ENCODE measurements around the gene DGKQ.

DNA sequence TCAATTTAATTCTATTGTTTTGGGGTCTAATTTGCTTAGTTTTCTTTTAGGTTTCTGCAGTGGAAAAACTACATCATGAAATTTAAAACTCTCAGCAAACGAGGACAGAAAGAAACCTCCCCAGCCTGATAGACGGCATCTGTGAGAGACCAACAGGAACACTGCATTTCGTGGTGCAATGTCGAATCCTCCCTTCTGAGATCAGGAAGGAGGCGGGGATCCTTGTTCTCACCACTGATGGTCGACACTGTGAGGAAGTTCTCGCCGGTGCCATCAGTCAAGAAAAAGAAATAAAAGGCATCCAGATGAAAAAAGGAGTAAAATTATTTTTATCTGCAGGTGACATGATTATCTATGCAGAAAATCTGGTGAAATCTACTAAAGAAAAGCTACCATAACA lies 57.8 kb downstream of the DGKQ start:
- TF ChIP-seq POLR2A (IDR thresholded peaks at IDR 0.05; ENCODE audit: low read depth, low read length) (no peak), POLR2AphosphoS5 (IDR thresholded peaks at IDR 0.05; ENCODE audit: low read depth, low read length) (no peak), TAF1 (IDR thresholded peaks at IDR 0.05; ENCODE audit: low read depth, low read length) (no peak), SPI1 (IDR thresholded peaks at IDR 0.05; ENCODE audit: low read depth, low read length) (no peak)
